H9 (cell line): Measurements from ENCODE around the gene TMOD1. TPM values are rescaled to one million over a fixed set of nuclear protein-coding genes. Genes with fewer than 3 reads are reported as not detected.

Experiments
- DNase-seq: peaks from one replicate; pipeline ENCODE4 v3.0.0-alpha.2; 2017
- H2AFZ ChIP-seq: one replicate; pipeline ENCODE4 v1.6.1; 2013; ENCODE audit warnings: mild to moderate bottlenecking, low read length, control low read depth, moderate library complexity
- H2AK5ac ChIP-seq: 2 replicates; pipeline ENCODE4 v1.6.1; 2013; ENCODE audit warnings: low read length, control low read depth, mixed read lengths; ENCODE audit not compliant: insufficient read length
- H2BK120ac ChIP-seq: one replicate; pipeline ENCODE4 v1.6.1; 2013; ENCODE audit warnings: low read depth, mild to moderate bottlenecking, low read length, control low read depth, inconsistent platforms; ENCODE audit not compliant: poor library complexity, severe bottlenecking
- H2BK12ac ChIP-seq: 2 replicates; pipeline ENCODE4 v1.6.1; 2013; ENCODE audit warnings: low read length, control low read depth, mixed read lengths, low read depth; ENCODE audit not compliant: insufficient read length
- H2BK15ac ChIP-seq: 2 replicates; pipeline ENCODE4 v1.6.1; 2013; ENCODE audit warnings: low read depth, low read length, control low read depth
- H2BK20ac ChIP-seq: one replicate; pipeline ENCODE4 v1.6.1; 2013; ENCODE audit warnings: low read depth, mild to moderate bottlenecking, low read length, control low read depth, inconsistent platforms; ENCODE audit not compliant: poor library complexity, severe bottlenecking
- H2BK5ac ChIP-seq: 2 replicates; pipeline ENCODE4 v1.6.1; 2013; ENCODE audit warnings: low read length, control low read depth, mixed read lengths; ENCODE audit not compliant: insufficient read length
- H3K14ac ChIP-seq: 2 replicates; pipeline ENCODE4 v1.6.1; 2013; ENCODE audit warnings: low read length, control low read depth; ENCODE audit not compliant: insufficient read depth
- H3K18ac ChIP-seq: 2 replicates; pipeline ENCODE4 v1.6.1; 2013; ENCODE audit warnings: low read depth, mild to moderate bottlenecking, mixed read lengths, low read length, control low read depth; ENCODE audit not compliant: insufficient read length
- H3K23ac ChIP-seq: 2 replicates; pipeline ENCODE4 v1.6.1; 2013; ENCODE audit warnings: low read length, control low read depth, mixed read lengths, low read depth; ENCODE audit not compliant: insufficient read length
- H3K23me2 ChIP-seq: 2 replicates; pipeline ENCODE4 v1.6.1; 2013; ENCODE audit warnings: low read depth, mild to moderate bottlenecking, mixed read lengths, low read length, control low read depth; ENCODE audit not compliant: insufficient read length, poor library complexity, severe bottlenecking
- H3K27ac ChIP-seq: 2 replicates; pipeline ENCODE4 v1.5.1; 2013; ENCODE audit warnings: low read length, control low read depth, mixed read lengths, low read depth; ENCODE audit not compliant: insufficient read length
- H3K27me3 ChIP-seq: 2 replicates; pipeline ENCODE4 v1.6.1; 2013; ENCODE audit warnings: low read length, control low read depth, inconsistent platforms; ENCODE audit not compliant: insufficient read depth
- H3K4ac ChIP-seq: 2 replicates; pipeline ENCODE4 v1.6.1; 2013; ENCODE audit warnings: low read depth, mild to moderate bottlenecking, control low read depth, inconsistent platforms, low read length, moderate library complexity
- H3K4me1 ChIP-seq: 2 replicates; pipeline ENCODE4 v1.6.1; 2013; ENCODE audit warnings: low read length, control low read depth, inconsistent platforms; ENCODE audit not compliant: insufficient read depth
- H3K4me2 ChIP-seq: 2 replicates; pipeline ENCODE4 v1.6.1; 2013; ENCODE audit warnings: low read length, control low read depth, mixed read lengths; ENCODE audit not compliant: insufficient read length, insufficient read depth
- H3K56ac ChIP-seq: 2 replicates; pipeline ENCODE4 v1.6.1; 2013; ENCODE audit warnings: low read depth, mild to moderate bottlenecking, mixed read lengths, low read length, control low read depth; ENCODE audit not compliant: insufficient read length
- H3K79me1 ChIP-seq: 2 replicates; pipeline ENCODE4 v1.6.1; 2013; ENCODE audit warnings: low read depth, mild to moderate bottlenecking, moderate library complexity, low read length, control low read depth, inconsistent platforms; ENCODE audit not compliant: insufficient read depth, poor library complexity, severe bottlenecking
- H3K79me2 ChIP-seq: 2 replicates; pipeline ENCODE4 v1.6.1; 2013; ENCODE audit warnings: low read length, control low read depth, inconsistent platforms; ENCODE audit not compliant: insufficient read depth
- H3K9ac ChIP-seq: 2 replicates; pipeline ENCODE4 v1.6.1; 2013; ENCODE audit warnings: low read length, control low read depth, mixed read lengths; ENCODE audit not compliant: insufficient read length; ENCODE audit errors: extremely low read depth
- H3K9me3 ChIP-seq: one replicate; pipeline ENCODE4 v1.6.1; 2013; ENCODE audit warnings: low read depth, low read length, inconsistent platforms; ENCODE audit not compliant: control insufficient read depth
- H3T11ph ChIP-seq: one replicate; pipeline ENCODE4 v1.6.1; 2013; ENCODE audit warnings: mild to moderate bottlenecking, low read length, control low read depth, inconsistent platforms
- H4K20me1 ChIP-seq: one replicate; pipeline ENCODE4 v1.6.1; 2013; ENCODE audit not compliant: control insufficient read depth, insufficient read length, insufficient read depth
- H4K5ac ChIP-seq: 2 replicates; pipeline ENCODE4 v1.6.1; 2013; ENCODE audit warnings: low read depth, mild to moderate bottlenecking, mixed read lengths, low read length, control low read depth; ENCODE audit not compliant: insufficient read length
- H4K8ac ChIP-seq: replicated peaks from 2 replicates; pipeline ENCODE4 v1.6.1; 2013; ENCODE audit warnings: low read length, control low read depth, mixed read lengths, low read depth; ENCODE audit not compliant: insufficient read length
- H4K91ac ChIP-seq: 2 replicates; pipeline ENCODE4 v1.6.1; 2013; ENCODE audit warnings: low read depth, mild to moderate bottlenecking, moderate library complexity, mixed read lengths, low read length, control low read depth; ENCODE audit not compliant: insufficient read length
- H3K27ac Mint-ChIP-seq, 3 experiments: 2 replicates in 2 of 3; 3 replicates in 1 of 3; pipeline ENCODE4 v1.8.0; 2020 to 2021; ENCODE audit warnings: mixed read lengths in 3 of 3, mild to moderate bottlenecking in 1 of 3, moderate library complexity in 1 of 3
- H3K27me3 Mint-ChIP-seq: 2 replicates; pipeline ENCODE4 v1.8.0; 2021; ENCODE audit warnings: low read depth, mild to moderate bottlenecking, moderate library complexity, mixed read lengths
- H3K36me3 Mint-ChIP-seq, 3 experiments: 2 replicates in 2 of 3; 3 replicates in 1 of 3; pipeline ENCODE4 v1.8.0; 2020 to 2021; ENCODE audit warnings: low read depth in 3 of 3, mixed read lengths in 3 of 3; ENCODE audit not compliant: insufficient read depth in 1 of 3
- H3K4me1 Mint-ChIP-seq, 2 experiments: 2 replicates each; pipeline ENCODE4 v1.8.0; 2020; ENCODE audit warnings: mixed read lengths in 2 of 2
- H3K4me3 Mint-ChIP-seq, 2 experiments: 2 replicates in 1 of 2; 3 replicates in 1 of 2; pipeline ENCODE4 v1.8.0; 2020 to 2021; ENCODE audit warnings: mild to moderate bottlenecking in 2 of 2, mixed read lengths in 2 of 2, moderate library complexity in 1 of 2
- H3K9me3 Mint-ChIP-seq, 2 experiments: 2 replicates in 1 of 2; 3 replicates in 1 of 2; pipeline ENCODE4 v1.8.0; 2020; ENCODE audit warnings: mild to moderate bottlenecking in 2 of 2, mixed read lengths in 2 of 2, moderate library complexity in 1 of 2
- WGBS: extraction: QIAGEN DNeasy Blood & Tissue Kit; methylation state at CpG from one replicate; pipeline ENCODE4 v1.1.7; 2013; ENCODE audit warnings: missing lambda C conversion rate, low lambda C conversion rate, mixed read lengths; ENCODE audit not compliant: insufficient read length; ENCODE audit errors: extremely low coverage; 5-methylcytosine and 5-hydroxymethylcytosine counted together
- total RNA-seq: library from RNA; stranded (reverse); gene quantifications from 2 replicates; pipeline ENCODE4 v1.2.1, GENCODE V29; 2021
- TF ChIP-seq, protein P1 (sequence below): fragments of 200-600 bp; sonication (generic); conservative IDR thresholded peaks from 3 replicates; pipeline ENCODE4 v1.8.0; 2021; ENCODE audit warnings: antibody characterized with exemption, mild to moderate bottlenecking

The TMOD1 gene
- total RNA-seq, 1 experiment from 2014 or later = 0.98 TPM

DNA sequence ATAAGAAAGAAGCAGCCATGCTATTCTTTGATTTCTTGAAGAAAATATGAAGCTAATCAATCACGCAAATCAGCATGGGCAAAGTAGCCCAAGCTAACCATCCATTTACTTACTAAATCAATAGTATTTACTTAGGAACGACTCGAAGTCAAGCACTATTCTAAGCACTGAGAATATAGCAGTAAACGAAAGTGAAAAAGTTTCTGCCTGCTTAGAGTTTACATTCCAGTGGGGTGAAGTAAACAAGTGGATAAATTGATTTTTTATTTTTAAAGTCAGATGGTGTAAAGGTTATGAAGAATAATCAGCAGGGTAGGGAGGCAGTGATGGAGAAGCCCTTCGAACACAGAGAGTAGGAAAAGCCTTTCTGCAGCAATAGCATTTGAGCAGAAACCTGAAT lies 126.2 kb downstream of the TMOD1 start:
- Histone ChIP-seq H3K9me3 (no peaks in the 10 kb centered on the region), H2AK5ac (no peak overlapping the region), H4K91ac (no peak overlapping the region), H3K14ac (no peak overlapping the region), H4K20me1 (no peaks in the 10 kb centered on the region), H2BK120ac (no peak overlapping the region), H3K56ac (no peak overlapping the region), H3K79me2 (peaks cover 14% of the 10 kb centered on the region; the same call in 1 of the 2 replicates), H3K4me1 (0 out of 2 replicates have a peak, but pooled peaks cover 6% of the 10 kb centered on the region), H3T11ph (no peak overlapping the region), H3K27ac (no peak overlapping the region), H4K8ac (no peak overlapping the region), H2BK15ac (no peak overlapping the region), H3K23me2 (peaks cover 6% of the 10 kb centered on the region), H4K5ac (no peak overlapping the region), H2BK12ac (no peak overlapping the region), H3K27me3 (no peaks in the 10 kb centered on the region), H3K23ac (no peak overlapping the region), H3K9ac (no peak overlapping the region), H3K18ac (no peak overlapping the region), H3K4me2 (no peak overlapping the region), H3K4ac (no peak overlapping the region), H3K79me1 (peaks cover 8% of the 10 kb centered on the region), H2AFZ (no peak overlapping the region), H2BK20ac (no peak overlapping the region), H2BK5ac (no peak overlapping the region)
- peaks cover 13 to 22% of the 10 kb centered on the region in 2 experiments for H3K4me1 Mint-ChIP-seq
- DNase-seq = no peak
- H3K9me3 Mint-ChIP-seq = peaks cover 9% of the 10 kb centered on the region in 2 experiments
- peaks cover 24 to 45% (median 32%) of the 10 kb centered on the region in 3 experiments for H3K36me3 Mint-ChIP-seq
- H3K4me3 Mint-ChIP-seq = no peak overlapping the region
- WGBS = no CpG with 5 or more reads among the region's 5 CpGs
- TF ChIP-seq, protein P1, sequence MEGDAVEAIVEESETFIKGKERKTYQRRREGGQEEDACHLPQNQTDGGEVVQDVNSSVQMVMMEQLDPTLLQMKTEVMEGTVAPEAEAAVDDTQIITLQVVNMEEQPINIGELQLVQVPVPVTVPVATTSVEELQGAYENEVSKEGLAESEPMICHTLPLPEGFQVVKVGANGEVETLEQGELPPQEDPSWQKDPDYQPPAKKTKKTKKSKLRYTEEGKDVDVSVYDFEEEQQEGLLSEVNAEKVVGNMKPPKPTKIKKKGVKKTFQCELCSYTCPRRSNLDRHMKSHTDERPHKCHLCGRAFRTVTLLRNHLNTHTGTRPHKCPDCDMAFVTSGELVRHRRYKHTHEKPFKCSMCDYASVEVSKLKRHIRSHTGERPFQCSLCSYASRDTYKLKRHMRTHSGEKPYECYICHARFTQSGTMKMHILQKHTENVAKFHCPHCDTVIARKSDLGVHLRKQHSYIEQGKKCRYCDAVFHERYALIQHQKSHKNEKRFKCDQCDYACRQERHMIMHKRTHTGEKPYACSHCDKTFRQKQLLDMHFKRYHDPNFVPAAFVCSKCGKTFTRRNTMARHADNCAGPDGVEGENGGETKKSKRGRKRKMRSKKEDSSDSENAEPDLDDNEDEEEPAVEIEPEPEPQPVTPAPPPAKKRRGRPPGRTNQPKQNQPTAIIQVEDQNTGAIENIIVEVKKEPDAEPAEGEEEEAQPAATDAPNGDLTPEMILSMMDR = no peak
- H3K27me3 Mint-ChIP-seq = no peaks in the 10 kb centered on the region
- no peak overlapping the region for H3K27ac Mint-ChIP-seq
